HG03571 (cell line): ENCODE measurements around the gene PGBD5.
"Not testable (repeated sequence)": the region's sequence is repeated elsewhere in the genome, so short reads cannot be mapped to it uniquely, and the experiment has no call there.

Experiments used
- ATAC-seq: cut with Tn5 transposase; IDR thresholded peaks from one replicate; pipeline ENCODE4 v1.9.1; 2021; ENCODE audit not compliant: unreplicated experiment

Gene PGBD5, protein sequence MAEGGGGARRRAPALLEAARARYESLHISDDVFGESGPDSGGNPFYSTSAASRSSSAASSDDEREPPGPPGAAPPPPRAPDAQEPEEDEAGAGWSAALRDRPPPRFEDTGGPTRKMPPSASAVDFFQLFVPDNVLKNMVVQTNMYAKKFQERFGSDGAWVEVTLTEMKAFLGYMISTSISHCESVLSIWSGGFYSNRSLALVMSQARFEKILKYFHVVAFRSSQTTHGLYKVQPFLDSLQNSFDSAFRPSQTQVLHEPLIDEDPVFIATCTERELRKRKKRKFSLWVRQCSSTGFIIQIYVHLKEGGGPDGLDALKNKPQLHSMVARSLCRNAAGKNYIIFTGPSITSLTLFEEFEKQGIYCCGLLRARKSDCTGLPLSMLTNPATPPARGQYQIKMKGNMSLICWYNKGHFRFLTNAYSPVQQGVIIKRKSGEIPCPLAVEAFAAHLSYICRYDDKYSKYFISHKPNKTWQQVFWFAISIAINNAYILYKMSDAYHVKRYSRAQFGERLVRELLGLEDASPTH

DNA sequence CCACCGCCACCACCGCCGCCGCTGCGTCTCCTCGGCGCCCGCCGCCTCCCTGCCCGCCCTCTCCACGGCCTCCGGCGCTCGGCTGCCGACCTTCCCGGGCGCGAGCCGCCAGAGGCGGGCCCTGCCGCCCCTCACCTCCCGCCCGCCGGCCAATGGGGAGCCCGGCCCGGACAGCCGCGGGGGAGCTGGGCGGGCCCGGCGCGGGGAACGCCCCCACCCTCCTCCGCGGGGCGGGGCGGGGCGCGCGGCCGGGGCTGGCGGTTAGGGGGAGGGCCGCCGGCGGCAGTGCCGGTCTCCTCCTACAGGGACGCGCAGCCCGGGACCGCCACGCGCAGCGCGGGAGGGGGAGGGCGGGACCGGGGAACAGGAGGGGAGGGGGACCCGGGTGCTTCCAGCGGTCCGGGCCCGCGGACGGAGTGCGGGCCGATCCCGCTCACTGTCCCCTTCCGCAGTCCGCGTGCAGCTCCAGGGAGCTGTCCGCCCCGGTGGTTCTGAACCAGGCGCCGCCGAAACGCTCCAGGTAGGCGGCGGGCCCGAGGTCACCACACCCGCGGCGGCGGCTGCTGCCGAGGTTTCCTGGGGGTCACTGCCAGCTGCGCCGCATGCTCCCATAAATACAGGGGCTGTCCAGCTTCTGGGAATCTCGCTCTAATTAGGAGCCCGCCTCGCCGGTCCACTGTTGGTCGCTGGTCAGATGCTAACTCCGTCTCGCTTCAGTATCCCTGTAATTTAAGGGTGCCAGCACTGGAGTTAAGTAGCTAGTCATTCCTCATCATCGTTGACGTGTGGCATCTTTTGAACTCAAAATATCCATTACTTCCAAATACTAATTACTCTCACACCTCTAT lies at the start of gene PGBD5:
Gene PGBD5, minus strand, starts transcription at position 87 of the 848 bp plus-strand sequence. CDS start 404 bp downstream, outside the sequence.
- ATAC-seq = peak; percentile 76

DNA sequence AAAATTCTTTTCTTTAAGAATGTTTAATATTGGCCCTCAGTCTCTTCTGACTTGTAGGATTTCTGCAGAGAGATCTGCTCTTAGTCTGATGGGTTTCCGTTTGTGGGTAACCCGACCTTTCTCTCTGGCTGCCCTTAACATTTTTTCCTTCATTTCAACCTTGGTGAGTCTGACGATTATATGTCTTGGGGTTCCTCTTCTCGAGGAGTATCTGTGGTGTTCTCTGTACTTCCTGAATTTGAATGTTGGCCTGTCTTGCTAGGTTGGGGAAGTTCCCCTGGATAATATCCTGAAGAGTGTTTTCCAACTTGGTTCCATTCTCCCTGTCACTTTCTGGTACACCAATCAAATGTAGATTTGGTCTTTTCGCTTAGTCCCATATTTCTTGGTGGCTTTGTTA lies 48.8 kb upstream of the PGBD5 start:
- ATAC-seq = not testable (repeated sequence)

DNA sequence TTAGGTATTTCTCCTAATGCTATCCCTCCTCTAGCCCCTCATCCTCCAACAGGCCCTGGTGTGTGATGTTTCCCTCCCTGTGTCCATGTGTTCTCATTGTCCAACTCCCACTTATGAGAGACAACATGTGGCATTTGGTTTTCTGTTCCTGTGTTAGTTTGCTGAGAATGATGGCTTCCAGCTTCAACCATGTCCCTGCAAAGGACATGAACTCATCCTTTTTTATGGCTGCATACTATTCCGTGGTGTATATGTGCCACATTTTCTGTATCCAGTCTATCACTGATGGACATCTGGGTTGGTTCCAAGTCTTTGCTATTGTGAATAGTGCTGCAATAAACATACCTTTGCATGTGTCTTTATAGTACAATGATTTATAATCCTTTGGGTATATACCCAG lies 44.6 kb upstream of the PGBD5 start:
- ATAC-seq = not testable (repeated sequence)

- ATAC-seq = no peak
Observed at GRCh38 chr1:230469271-230469670, 43.1 kb upstream of the PGBD5 start.

DNA sequence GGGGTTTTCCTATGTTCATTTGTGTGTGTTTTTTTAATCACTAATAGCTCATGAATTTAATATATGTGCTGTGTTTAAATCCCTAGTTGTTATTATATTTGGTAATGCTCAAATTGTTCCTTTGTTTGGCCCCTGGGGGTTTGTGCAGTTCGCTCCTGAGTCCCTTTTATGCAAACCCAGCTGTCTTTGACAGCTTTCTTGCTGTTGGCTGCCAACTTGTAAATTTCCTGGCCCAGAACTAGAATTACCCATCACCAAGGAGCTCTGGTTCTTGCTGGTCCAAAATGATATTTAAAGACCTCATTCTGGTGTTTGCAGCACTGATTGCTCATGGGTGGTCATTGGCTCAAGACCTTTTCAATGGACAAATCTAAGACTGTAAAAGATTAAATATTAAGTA lies 39.6 kb upstream of the PGBD5 start:
- no peak for ATAC-seq

DNA sequence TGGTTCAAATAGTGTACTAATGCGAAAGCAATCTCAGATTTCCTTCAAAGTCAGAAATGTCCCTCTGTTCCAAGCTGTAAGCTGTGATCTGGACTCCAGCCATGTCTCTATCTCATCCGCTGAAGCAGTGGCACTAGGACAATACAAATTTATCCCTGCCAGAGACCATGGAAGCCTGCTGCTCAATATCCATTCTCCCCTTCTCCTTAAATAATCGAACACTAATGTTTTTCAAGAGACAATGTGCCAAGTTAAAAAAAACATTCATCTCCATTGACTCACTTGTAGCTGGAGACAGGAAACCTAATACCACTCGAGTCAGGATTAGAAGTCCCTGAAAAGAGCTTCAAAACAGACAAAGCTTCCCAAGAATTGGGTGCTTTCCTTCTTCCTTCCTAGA lies 38.5 kb upstream of the PGBD5 start:
- no peak for ATAC-seq

- ATAC-seq = no peak
Observed at GRCh38 chr1:230463760-230464159, 37.6 kb upstream of the PGBD5 start.

DNA sequence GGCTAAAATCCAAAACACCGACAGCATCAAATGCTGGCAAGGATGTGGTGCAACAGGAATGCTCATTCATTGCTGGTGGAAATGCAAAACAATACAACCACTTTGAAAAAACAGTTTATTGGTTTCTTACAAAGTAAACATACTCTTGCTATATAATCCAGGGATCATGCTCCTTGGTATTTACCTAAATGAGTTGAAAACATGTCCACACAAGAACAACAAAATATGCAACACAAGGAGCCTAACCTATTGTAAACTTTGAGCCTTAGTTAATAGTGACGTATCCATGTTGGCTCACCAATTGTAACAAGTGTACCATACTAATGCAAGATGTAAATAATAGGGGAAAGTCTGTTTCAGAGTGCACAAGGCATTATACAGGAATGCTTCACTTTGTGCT lies 37.2 kb upstream of the PGBD5 start:
- no peak for ATAC-seq

GRCh38 chr1:230459465-230459864 lies 33.3 kb upstream of the PGBD5 start:
- ATAC-seq = no peak

DNA sequence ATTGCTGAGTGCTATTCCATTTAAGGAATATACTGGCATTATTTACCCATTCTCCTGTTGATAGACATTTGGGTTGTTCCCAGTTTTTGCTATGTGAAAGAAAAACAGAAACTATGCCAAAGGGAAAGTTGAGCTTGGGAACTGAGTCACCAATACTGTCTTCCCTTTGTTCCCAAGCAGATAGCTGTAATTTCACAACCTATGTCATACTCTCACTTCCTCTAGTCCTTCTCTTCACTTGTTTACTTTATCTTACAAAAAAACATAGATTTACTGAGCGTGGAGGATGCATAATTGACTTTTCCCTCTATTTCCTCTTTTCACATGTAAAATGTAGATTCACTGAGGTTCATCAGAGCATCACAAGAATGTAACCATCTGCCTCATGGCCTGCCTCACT lies 32.4 kb upstream of the PGBD5 start:
- ATAC-seq = no peak

DNA sequence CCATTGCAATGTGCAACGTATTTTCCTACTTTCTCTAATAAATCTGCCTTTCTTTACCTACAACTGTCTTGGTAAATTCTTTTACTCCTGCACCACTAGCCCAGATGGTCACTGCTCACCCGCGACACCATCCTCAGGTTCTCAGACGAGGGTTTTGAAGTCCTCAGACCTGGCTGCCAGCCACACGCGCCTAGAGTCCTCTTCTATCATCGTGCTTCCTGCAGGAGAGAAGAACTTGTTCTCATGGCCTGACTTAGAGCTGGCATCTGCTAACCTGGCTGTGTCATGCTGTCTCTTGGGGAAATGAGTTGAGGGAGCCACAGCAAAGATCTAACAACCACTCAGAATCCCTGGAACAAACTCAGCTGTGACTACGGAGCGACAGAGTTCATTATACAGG lies 30.3 kb upstream of the PGBD5 start:
- ATAC-seq = no peak

DNA sequence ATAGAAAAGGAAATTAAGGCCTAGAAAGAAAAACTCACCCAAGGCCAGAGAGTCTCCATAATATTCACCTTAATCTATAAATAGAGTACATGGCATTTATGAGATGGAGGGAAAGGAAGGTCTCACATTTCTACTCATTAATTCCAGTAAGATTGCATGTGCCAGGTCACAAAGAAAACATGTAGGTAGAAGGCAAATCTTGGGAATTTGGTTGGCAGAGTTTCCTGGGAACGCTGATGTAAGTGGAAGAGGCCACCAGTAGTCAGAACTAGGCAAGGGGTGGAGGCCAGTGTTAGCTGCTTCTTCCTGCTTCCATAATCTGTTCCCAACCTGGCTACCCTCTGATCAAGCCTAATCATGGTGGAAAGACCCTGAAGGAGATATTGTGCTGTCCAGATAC lies 29.2 kb upstream of the PGBD5 start:
- no peak for ATAC-seq

DNA sequence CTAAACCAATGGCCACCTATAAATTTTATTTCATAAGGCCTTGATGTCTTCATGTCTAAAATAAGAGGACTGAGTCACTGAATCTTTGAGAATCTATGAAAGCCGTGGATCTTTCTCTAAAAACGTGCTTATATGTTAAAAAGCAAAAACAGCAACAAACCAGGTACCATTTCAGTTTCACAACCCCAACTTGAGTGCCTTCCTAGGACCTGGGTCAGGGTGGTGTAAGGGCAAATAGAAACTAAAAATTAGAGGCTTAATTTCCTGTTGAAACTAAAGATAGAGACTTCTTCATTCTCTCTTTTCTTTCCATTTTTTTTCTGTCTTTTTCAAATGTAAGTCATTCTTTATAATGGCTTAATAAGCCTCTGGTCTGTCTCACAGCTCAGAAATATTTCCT lies 27.2 kb upstream of the PGBD5 start:
- no peak for ATAC-seq

- no peak for ATAC-seq
Observed at GRCh38 chr1:230441183-230442029, 15.3 kb upstream of the PGBD5 start.

GRCh38 chr1:230435108-230435507 lies 9.0 kb upstream of the PGBD5 start:
- no peak for ATAC-seq

DNA sequence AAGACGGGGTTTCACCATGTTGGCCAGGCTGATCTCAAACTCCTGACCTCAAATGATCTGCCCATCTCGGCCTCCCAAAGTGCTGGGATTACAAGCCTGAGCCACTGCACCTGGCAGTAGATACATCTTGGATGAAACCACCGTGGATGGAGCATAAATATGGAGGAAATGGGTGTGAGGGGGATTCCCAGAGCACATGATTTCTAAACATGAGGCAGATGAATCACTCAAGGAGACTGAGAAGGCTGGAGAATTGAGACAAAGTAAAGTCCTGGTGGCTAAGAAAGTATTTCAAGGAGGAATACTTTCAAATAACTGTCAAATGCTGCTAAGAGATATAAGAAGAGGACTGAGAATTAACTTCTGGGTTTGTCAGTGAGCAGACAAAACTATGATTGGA lies 5.4 kb upstream of the PGBD5 start:
- ATAC-seq = no peak

DNA sequence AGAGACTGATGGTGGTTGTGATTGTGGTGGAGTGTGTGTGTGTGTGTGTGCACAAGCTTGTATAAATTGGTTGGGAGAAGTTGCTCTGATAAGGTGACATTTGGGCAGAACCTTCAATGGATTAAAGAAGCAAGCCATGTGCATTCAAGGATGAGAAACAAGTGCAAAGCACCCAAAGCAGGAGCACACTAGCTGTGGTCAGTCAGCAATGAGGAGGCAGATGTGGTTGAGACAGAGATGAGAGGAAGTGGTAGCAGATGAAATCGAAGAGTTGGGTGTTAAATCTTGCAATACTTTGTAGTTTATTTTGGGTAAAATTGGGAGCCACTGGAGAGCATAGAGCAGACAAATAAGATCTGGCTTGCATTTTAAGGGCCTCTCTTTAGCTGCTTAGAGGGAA lies 4.4 kb upstream of the PGBD5 start:
- ATAC-seq = no peak

DNA sequence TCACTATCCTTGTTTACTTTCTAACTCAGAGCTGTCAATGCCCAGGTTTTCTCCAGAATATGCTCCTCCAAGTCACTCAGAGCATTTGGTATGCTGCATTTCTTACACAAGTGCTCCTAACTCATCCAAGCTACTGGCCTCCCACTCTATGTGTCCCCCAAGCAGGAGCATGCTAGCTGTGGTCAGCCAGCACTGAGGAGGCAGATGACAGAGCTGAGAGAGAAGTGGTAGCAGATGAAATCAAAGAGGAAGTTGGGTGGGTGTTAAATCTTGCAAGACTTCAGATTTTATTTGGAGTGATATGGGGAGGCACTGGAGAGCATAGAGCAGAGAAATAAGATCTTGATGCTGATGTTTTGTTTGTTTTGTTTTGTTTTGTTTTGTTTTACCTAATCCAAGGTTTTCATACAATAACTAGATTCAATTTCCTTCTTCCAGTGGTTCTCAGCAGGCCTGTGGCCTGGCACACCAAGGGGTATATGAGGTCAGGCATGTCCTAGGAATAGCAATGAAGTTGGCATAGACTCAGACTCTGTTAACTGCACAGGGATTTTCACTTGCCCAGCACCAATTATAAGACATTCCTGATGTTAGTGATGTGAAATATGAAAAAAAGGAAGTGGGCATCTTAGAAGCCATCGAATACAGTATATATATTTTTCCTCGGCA lies 3.1 kb upstream of the PGBD5 start:
- ATAC-seq = no peak

DNA sequence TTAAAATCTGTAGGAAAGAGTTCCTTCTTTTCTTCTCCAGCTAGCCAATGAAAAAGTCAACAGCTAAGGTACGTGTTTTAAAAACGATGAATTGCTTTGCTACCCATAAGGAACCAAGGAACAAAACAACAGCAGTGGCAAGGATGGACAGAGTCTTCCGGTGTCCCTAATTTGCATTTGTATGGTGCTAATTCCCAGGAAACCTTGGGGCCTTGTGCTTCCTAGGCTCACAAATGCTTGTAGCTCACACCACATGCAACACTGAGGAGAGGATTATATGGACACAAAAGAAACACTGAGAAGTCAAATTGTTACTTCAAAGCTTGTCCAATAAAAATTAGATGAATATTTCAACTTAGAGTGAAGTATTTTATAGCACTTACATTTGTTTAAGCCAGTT lies 1.8 kb upstream of the PGBD5 start:
- no peak for ATAC-seq

- no peak for ATAC-seq
Observed at GRCh38 chr1:230427094-230427876, 1.2 kb upstream of the PGBD5 start.
